ENCODE measurements around the gene OSTM1. TPM values are rescaled to one million over a fixed set of nuclear protein-coding genes. Genes with fewer than 3 reads are reported as not detected.

The OSTM1 gene
- total and polyA plus RNA-seq, 9 of the 15 experiments (the other 6 are each of a cell fraction or from before 2014, with no cell fraction given): 5.6 to 29.5 (median 16.3) TPM

- TF ChIP-seq TFAP4 (CRISPR knock-in tag; IDR thresholded peaks at IDR 0.05; ENCODE audit: borderline replicate concordance) (peak; percentile 71), HES1 (IDR thresholded peaks at IDR 0.05; ENCODE audit: low read depth) (peak; percentile 51; the same call in 1 of the 2 replicates), POLR2AphosphoS5 (IDR thresholded peaks at IDR 0.05; ENCODE audit: control insufficient read depth, insufficient read depth, low read depth, low read length) (peak; percentile 62; the same call in 1 of the 2 replicates), RERE (CRISPR knock-in tag; IDR thresholded peaks at IDR 0.05; ENCODE audit: borderline replicate concordance) (0 out of 2 replicates have a peak, but pooled peaks have one; percentile 79), TRIM24 (IDR thresholded peaks at IDR 0.05) (peak in 1 of 2 experiments; percentile 41; a peak in 1 of 4 replicates), ZBTB9 (CRISPR knock-in tag; IDR thresholded peaks at IDR 0.05) (peak; percentile 82; the same call in 1 of the 2 replicates), GABPA (tag; conservative IDR thresholded peaks at IDR 0.05; ENCODE audit: low read depth) (peak; percentile 88), MNT (conservative IDR thresholded peaks at IDR 0.05) (peak; percentile 37 to 65; a peak in 3 of 4 replicates), HMGN3 (IDR thresholded peaks at IDR 0.05; ENCODE audit: borderline replicate concordance, extremely low read depth, insufficient read length, low read depth, low read length) (peak; percentile 77), ATF7 (IDR thresholded peaks at IDR 0.05) (peak; percentile 63), SFPQ (IDR thresholded peaks at IDR 0.05; ENCODE audit: low read depth, low read length) (no peak), XRCC5 (IDR thresholded peaks at IDR 0.05; ENCODE audit: low read depth, low read length) (no peak)
Observed at GRCh38 chr6:108074359-108075144, at the start of gene OSTM1 (continued).

Data from K562 (cell line).